GM06990 (cell line): ENCODE results near the gene CDKL4.
A peak's percentile ranks its signal among the peaks of the same experiment; 100 is the strongest.

ENCODE experiments used
- DNase-seq: peaks from one replicate; pipeline ENCODE4 v3.0.0-alpha.2; 2011; ENCODE audit not compliant: insufficient read length; ENCODE audit errors: extremely low read depth
- H3K27me3 ChIP-seq: replicated peaks from 2 replicates; pipeline ENCODE4 v1.6.0; 2011; ENCODE audit warnings: low read length; ENCODE audit not compliant: control insufficient read depth, insufficient read depth
- H3K36me3 ChIP-seq: 2 replicates; pipeline ENCODE4 v1.5.1; 2011; ENCODE audit warnings: low read length; ENCODE audit not compliant: control insufficient read depth, insufficient read depth
- H3K4me3 ChIP-seq: replicated peaks from 2 replicates; pipeline ENCODE4 v1.5.1; 2011; ENCODE audit warnings: low read depth, mild to moderate bottlenecking, control low read depth, low read length
- TF ChIP-seq, protein P1 (sequence below): IDR thresholded peaks from 2 replicates; pipeline ENCODE4 v1.5.1; 2011; ENCODE audit warnings: low read length, control low read depth, mild to moderate bottlenecking, inconsistent platforms; ENCODE audit not compliant: insufficient read depth, poor library complexity, severe bottlenecking

The CDKL4 gene

DNA sequence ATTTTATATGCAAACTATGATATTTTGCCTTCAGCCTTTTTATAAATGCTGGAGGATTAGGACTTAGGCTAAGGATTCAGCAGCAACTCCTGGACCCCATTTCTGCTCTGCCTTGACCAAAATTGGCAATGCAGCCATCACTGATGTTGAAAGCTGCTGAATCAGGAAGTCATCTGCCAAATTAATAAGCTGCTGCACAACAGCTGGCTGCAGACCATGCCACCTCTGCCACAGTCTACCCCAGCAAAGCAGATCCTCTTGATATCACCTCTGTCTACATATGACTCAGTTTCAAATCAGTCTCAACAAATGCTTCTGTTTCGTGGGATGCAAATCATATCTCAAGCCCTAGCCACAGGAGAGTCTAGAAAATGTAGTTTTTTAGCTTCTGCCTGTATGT lies 115.8 kb downstream of the CDKL4 start:
- TF ChIP-seq, protein P1, sequence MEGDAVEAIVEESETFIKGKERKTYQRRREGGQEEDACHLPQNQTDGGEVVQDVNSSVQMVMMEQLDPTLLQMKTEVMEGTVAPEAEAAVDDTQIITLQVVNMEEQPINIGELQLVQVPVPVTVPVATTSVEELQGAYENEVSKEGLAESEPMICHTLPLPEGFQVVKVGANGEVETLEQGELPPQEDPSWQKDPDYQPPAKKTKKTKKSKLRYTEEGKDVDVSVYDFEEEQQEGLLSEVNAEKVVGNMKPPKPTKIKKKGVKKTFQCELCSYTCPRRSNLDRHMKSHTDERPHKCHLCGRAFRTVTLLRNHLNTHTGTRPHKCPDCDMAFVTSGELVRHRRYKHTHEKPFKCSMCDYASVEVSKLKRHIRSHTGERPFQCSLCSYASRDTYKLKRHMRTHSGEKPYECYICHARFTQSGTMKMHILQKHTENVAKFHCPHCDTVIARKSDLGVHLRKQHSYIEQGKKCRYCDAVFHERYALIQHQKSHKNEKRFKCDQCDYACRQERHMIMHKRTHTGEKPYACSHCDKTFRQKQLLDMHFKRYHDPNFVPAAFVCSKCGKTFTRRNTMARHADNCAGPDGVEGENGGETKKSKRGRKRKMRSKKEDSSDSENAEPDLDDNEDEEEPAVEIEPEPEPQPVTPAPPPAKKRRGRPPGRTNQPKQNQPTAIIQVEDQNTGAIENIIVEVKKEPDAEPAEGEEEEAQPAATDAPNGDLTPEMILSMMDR: no peak
- H3K27me3 ChIP-seq: no peaks in the 10 kb centered on the region
- H3K36me3 ChIP-seq: no peaks in the 10 kb centered on the region
- H3K4me3 ChIP-seq: no peak overlapping the region
- peak; percentile 68 for DNase-seq
